Measurements from ENCODE around the gene COG4.

The COG4 gene

DNA sequence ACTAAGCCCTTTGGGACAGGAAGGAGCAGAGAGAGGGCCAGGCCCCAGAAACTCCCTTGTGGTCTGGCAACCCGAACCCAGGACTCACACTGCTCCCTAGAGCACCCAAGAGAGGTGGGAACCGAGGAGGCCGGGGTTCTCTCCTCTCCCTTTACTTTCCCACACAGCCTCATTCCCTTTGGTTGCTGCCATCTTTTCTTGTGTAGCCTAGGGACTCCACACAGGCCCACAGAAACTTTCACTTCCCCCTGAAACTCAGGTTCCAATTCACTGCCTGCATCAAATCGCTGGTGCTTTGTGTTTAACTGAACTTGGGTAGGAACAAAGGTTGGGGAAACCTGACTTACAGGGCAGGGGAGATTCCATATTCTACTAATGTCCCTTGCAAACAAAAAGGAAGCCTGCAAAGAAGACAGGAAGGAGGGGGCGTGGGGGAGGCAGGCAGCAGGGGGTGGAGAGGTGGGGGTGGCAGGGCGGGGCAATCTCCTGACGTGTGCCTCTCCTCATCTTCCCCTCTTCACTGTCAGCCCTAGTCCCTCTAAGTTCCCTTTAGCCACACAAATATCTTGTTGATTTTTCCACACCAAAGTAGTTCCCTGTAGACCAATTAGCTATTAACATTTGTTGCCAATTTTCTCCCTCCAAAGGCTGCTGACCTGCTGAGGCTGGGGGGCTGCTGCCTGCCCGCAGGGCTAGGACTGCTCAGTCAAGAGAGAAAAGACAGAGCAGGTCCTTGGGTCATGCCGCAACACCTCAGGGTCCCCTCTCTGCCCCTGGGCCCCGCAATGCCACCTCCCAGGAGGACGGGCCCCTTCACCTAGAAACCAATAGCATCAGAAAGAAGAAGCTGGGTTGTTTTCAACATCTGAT lies 92.5 kb downstream of the COG4 start:
- DNase-seq = peak; percentile 78
